ENCODE data around the gene ZNF888.
"Not testable (repeated sequence)": the region's sequence is repeated elsewhere in the genome, so short reads cannot be mapped to it uniquely, and the experiment has no call there.

Gene ZNF888

DNA sequence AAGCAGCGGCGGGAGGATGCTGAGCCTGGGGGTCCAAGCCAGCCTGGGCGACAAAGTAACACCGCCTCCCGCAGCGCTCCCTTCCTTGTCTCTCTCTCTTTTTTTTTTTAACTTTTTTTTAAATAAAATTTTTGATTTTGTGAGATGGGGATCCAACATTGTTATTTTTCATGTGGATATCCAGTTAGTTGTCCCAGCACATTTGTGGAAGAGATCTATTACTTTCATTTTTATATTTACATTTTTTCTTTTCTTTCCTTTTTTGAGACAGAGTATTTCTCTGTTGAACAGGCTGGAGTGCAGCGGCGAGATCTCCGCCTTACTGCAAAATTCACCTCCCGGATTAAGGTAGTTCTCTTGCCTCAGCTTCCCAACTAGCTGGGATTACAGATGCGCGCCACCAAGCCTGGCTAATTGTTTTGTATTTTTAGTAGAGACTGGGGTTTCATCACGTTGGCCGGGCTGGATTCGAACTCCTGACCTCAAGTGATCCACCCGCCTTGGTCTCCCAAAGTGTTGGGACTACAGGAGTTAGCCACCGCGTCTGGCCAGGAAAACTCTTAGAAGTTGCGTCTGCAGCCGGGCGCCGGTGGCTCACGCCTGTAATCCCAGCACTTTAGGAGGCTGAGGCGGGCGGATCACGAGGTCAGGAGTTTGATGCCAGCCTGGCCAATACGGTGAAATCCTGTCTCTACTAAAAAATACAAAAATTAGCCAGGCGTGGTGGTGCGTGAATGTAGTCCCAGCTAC, 20.1 kb upstream of the ZNF888 start:
- Histone ChIP-seq H3K36me3 (peaks cover 4 to 20% (median 15%) of the 10 kb centered on the region in 11 experiments; a peak in 20 of 22 replicates), H3K4me2 (peak overlapping the region; percentile 88 to 100 (median 95)), H3K4me3 (peak overlapping the region; percentile 79 to 95 (median 86)), H3K9me3 (replicated peaks in 1 of 11) (peaks cover 18 to 49% (median 21%) of the 10 kb centered on the region in 11 experiments), H3K4me1 (peaks cover 23 to 38% (median 32%) of the 10 kb centered on the region in 10 experiments), H3K27me3 (no peaks in the 10 kb centered on the region), H3K27ac (peak overlapping the region in 10 of 11 experiments; percentile 20 to 93 (median 86); a peak in 18 of 22 replicates), H3K9ac (peak overlapping the region; percentile 67 to 95 (median 92)), H4K20me1 (no peaks in the 10 kb centered on the region)
- TF ChIP-seq Cebpa-rat (IDR thresholded peaks at IDR 0.05): no peak

DNA sequence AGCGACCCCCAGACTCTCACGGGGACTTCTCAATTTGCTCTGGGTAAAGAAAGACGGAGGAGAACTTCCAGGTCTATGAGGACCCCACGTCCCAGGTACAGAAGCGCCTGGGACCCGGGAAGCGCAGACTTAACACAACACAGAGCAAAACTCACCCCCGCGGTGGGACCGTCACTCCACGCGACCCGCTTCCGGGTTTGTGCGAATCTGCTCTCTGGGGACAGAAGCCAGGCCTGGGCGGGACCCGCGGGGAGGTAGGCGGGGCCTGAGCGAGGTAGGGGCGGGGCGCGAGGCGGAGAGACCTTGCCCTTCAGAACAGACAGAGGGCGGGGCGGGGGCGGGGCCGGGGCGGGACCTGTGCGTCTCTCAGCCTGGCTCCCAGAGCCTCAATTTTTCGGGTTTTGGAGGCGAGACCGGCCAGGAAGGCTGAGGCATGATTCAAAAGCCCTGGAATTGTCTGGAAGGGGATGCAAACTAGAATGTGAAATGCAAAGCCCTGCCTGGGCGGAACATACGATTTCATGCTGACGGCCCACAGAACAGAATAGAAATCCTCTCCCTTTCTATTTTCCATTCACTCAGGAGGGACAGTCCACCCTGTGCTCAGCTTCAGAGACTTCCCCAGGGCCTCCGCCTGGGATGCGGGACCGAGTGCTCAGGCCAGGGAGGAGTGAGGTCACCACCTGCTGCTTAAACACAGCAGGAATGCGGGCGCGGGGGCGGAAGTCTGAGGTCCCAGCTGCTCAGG, 19.3 kb upstream of the ZNF888 start:
- H3K27me3 ChIP-seq: no peaks in the 10 kb centered on the region
- no peak for TF ChIP-seq Cebpa-rat (IDR thresholded peaks at IDR 0.05)
- H3K9ac ChIP-seq: peak overlapping the region; percentile 81 to 96 (median 93)
- peak overlapping the region; percentile 79 to 95 (median 86) for H3K4me3 ChIP-seq
- H3K9me3 ChIP-seq (replicated peaks in 1 of 11): peaks cover 12 to 48% (median 17%) of the 10 kb centered on the region in 11 experiments
- H3K27ac ChIP-seq: peak overlapping the region; percentile 85 to 97 (median 91)
- peaks cover 0 to 19% (median 13%) of the 10 kb centered on the region in 11 experiments; a peak in 18 of 22 replicates for H3K36me3 ChIP-seq
- peaks cover 23 to 44% (median 34%) of the 10 kb centered on the region in 10 experiments for H3K4me1 ChIP-seq
- H3K4me2 ChIP-seq: peak overlapping the region; percentile 88 to 100 (median 95)
- no peaks in the 10 kb centered on the region for H4K20me1 ChIP-seq

DNA sequence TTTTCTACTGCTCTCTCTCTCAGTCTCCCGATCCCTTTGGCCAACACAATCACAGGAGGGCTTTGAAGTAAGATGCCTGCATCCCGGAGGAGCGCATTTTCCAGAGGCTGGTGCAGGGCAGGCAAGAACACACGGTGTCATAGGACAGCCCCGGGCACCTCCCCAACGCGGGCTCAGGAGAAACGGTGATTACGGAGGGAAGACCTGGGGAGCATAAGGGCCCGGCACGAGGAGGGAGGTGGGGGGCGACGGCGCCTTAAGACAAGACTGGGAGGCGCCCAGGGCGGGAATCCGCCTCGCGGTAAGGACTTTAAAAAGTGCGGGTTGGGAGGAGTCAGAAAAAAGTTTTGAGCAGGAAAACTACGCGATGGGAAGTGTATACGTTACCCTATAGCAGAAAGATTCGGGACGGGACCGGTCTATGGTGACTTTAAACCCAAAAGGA, 18.7 kb upstream of the ZNF888 start:
- H3K9me3 ChIP-seq (replicated peaks in 1 of 11): peaks cover 11 to 46% (median 16%) of the 10 kb centered on the region in 11 experiments
- peaks cover 29 to 50% (median 40%) of the 10 kb centered on the region in 10 experiments for H3K4me1 ChIP-seq
- peak overlapping the region; percentile 81 to 96 (median 93) for H3K9ac ChIP-seq
- peaks cover 0 to 19% (median 14%) of the 10 kb centered on the region in 11 experiments; a peak in 19 of 22 replicates for H3K36me3 ChIP-seq
- H4K20me1 ChIP-seq: no peaks in the 10 kb centered on the region
- no peak for TF ChIP-seq Cebpa-rat (IDR thresholded peaks at IDR 0.05)
- peak overlapping the region; percentile 67 to 96 (median 90) for H3K4me2 ChIP-seq
- H3K4me3 ChIP-seq: peak overlapping the region; percentile 79 to 95 (median 86)
- H3K27ac ChIP-seq: peak overlapping the region; percentile 85 to 97 (median 91)
- H3K27me3 ChIP-seq: no peaks in the 10 kb centered on the region

DNA sequence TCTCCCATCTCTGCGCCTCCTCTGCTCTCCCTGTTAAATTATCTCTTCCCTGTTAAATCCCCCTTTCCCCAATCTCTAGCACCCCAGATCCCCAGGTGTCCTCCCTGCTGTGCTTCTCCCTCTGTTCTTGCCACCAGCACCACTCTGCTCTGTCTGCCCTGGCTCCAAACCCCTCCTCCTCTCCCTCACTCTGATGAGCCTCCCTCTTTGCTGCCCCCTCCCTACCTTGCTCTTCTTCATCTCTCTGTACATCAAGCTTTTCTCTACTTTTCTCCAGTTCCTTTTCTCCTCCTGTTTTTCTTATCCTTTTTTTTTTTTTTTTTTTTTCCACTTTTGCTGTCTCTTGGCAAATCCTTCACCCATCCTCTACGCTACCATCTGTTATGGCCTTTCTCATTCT, 18.3 kb upstream of the ZNF888 start:
- H3K4me2 ChIP-seq: peak overlapping the region; percentile 67 to 96 (median 90)
- H3K27me3 ChIP-seq, H4K20me1 ChIP-seq: not testable (repeated sequence)
- peak overlapping the region; percentile 81 to 96 (median 93) for H3K9ac ChIP-seq
- H3K9me3 ChIP-seq (replicated peaks in 1 of 11): peaks cover 6 to 41% (median 14%) of the 10 kb centered on the region in 11 experiments; a peak in 18 of 22 replicates
- peak overlapping the region in 10 of 11 experiments; percentile 85 to 97 (median 92); a peak in 20 of 22 replicates for H3K27ac ChIP-seq
- H3K36me3 ChIP-seq: peaks cover 0 to 23% (median 15%) of the 10 kb centered on the region in 11 experiments; a peak in 18 of 22 replicates
- peak overlapping the region; percentile 79 to 95 (median 86) for H3K4me3 ChIP-seq
- peaks cover 33 to 55% (median 44%) of the 10 kb centered on the region in 10 experiments for H3K4me1 ChIP-seq

DNA sequence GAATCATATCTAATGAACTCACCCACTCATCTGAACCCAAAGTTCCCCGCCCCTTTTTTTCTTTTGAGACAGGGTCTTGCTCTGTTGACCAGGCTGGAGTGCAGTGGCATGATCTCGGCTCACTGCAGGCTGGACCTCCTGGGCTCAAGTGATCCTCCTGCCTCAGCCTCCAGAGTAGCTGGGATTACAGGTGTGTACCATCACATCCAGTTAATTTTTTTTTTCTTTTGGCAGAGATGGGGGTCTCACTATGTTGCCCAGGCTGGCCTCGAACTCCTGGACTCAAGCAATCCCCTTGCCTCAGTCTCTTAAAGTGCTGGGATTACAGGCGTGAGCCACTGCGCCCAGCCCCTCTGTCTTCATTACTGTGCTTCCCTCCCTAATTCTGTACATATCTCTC, 17.7 kb upstream of the ZNF888 start:
- not testable (repeated sequence) for H4K20me1 ChIP-seq, H3K27ac ChIP-seq, H3K27me3 ChIP-seq
- H3K4me1 ChIP-seq: peaks cover 39 to 61% (median 50%) of the 10 kb centered on the region in 10 experiments
- H3K4me3 ChIP-seq: peak overlapping the region in 6 of 10 experiments; percentile 79 to 94 (median 86); a peak in 6 of 20 replicates
- peak overlapping the region; percentile 67 to 96 (median 90) for H3K4me2 ChIP-seq
- peak overlapping the region in 7 of 11 experiments; percentile 90 to 94 (median 92); a peak in 6 of 22 replicates for H3K9ac ChIP-seq
- peaks cover 0 to 29% (median 20%) of the 10 kb centered on the region in 11 experiments; a peak in 18 of 22 replicates for H3K36me3 ChIP-seq
- peaks cover 9 to 36% (median 12%) of the 10 kb centered on the region in 11 experiments; a peak in 19 of 22 replicates for H3K9me3 ChIP-seq (replicated peaks in 1 of 11)

DNA sequence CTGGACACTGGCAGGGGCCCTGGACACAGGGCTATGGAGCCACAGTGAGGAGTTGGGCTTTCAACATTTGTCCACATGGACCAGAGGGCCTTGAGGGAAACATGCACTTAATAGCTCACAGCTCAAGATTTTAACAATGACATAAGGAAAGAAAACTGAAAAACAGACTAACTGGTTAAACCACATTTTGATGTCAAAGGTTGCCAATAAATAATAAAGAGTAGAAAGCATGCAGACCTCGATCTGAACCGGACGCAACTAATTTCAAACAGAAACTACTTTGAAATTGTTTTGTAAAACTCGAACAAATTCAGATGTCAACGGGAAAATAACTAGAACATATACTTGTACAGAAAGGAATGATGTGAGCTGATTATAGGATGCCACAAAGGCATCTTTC, 15.5 kb upstream of the ZNF888 start:
- Histone ChIP-seq H3K36me3 (peaks cover 9 to 49% (median 42%) of the 10 kb centered on the region in 11 experiments), H3K4me2 (peak overlapping the region in 5 of 11 experiments; percentile 23 to 88 (median 67); a peak in 6 of 22 replicates), H3K9ac (no peak overlapping the region), H4K20me1 (no peaks in the 10 kb centered on the region), H3K4me3 (no peak overlapping the region), H3K27me3 (no peaks in the 10 kb centered on the region), H3K9me3 (replicated peaks in 1 of 11) (peaks cover 14 to 41% (median 33%) of the 10 kb centered on the region in 11 experiments; a peak in 21 of 22 replicates), H3K27ac (peak overlapping the region in 1 of 11 experiments; percentile 40; a peak in 1 of 22 replicates), H3K4me1 (peaks cover 39 to 75% (median 63%) of the 10 kb centered on the region in 10 experiments)
- no peak for TF ChIP-seq Cebpa-rat (IDR thresholded peaks at IDR 0.05)

DNA sequence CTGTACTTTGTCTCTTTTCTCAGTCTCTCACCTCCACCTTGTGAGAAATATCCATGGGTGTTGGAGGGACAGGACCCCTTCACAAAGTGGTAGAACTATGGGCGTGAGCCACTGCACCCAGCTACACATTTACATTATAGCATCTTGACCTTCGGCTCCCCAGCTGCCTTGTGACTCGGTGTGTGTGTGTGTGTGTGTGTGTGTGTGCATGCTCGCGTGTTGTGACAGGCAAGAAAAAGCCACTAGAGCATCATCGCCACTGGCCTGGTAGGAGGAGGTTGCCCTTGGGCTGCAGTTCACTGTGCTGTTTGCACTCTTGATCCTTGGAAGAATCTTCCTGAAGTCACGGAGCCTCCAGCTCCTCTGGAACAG, 13.7 kb upstream of the ZNF888 start:
- no peak for TF ChIP-seq Cebpa-rat (IDR thresholded peaks at IDR 0.05)
- Histone ChIP-seq H3K4me3 (peak overlapping the region in 1 of 10 experiments; percentile 2; a peak in 1 of 20 replicates), H3K27me3 (no peaks in the 10 kb centered on the region), H3K4me2 (peak overlapping the region; percentile 1 to 81 (median 49); a peak in 19 of 22 replicates), H4K20me1 (no peaks in the 10 kb centered on the region), H3K9me3 (replicated peaks in 1 of 11) (peaks cover 29 to 59% (median 42%) of the 10 kb centered on the region in 11 experiments; a peak in 21 of 22 replicates), H3K9ac (peak overlapping the region in 7 of 11 experiments; percentile 18 to 54 (median 44); a peak in 9 of 22 replicates), H3K4me1 (peaks cover 31 to 75% (median 62%) of the 10 kb centered on the region in 10 experiments), H3K36me3 (peaks cover 16 to 65% (median 54%) of the 10 kb centered on the region in 11 experiments), H3K27ac (peak overlapping the region in 10 of 11 experiments; percentile 38 to 82 (median 70); a peak in 19 of 22 replicates)

Measured in BLaER1 treated with 17β-estradiol and CSF1 and Interleukin-3, amounts not matched to agents 10 nM and 100 nM (cell line).